ENCODE data around the gene EDARADD.

The EDARADD gene

GRCh38 chr1:236518322-236518721 lies 124.2 kb downstream of the EDARADD start:
- H3K27ac ChIP-seq: no peak overlapping the region
- no peak for TF ChIP-seq CTCF (IDR thresholded peaks at IDR 0.05)
- TF ChIP-seq ZFX (IDR thresholded peaks at IDR 0.05; ENCODE audit: borderline replicate concordance): no peak

- TF ChIP-seq CTCF (IDR thresholded peaks at IDR 0.05): no peak
- TF ChIP-seq ZFX (IDR thresholded peaks at IDR 0.05; ENCODE audit: borderline replicate concordance): no peak
These were observed 126.4 kb downstream of the EDARADD start for GRCh38 chr1:236520445-236521005.

GRCh38 chr1:236522937-236523703 lies 129.0 kb downstream of the EDARADD start:
- H3K27ac ChIP-seq: peak overlapping the region; percentile 83

More at GRCh38 chr1:236520445-236521005, 126.4 kb downstream of the EDARADD start:
- H3K27ac ChIP-seq: no peak overlapping the region

GRCh38 chr1:236523704-236524141 lies 129.6 kb downstream of the EDARADD start, which contains the start of gene LGALS8:
Gene LGALS8, plus strand, starts transcription at chr1:236523982. Its CDS starts 2,089 bp downstream, at chr1:236526071.
- no peak for TF ChIP-seq ZFX (IDR thresholded peaks at IDR 0.05; ENCODE audit: borderline replicate concordance)
- peak within 1 kb of the TSS; percentile 83 for H3K27ac ChIP-seq

More at GRCh38 chr1:236522937-236523703, 129.0 kb downstream of the EDARADD start:
- TF ChIP-seq ZFX (IDR thresholded peaks at IDR 0.05; ENCODE audit: borderline replicate concordance) (no peak), CTCF (IDR thresholded peaks at IDR 0.05) (no peak)

GRCh38 chr1:236524142-236524894 lies 130.2 kb downstream of the EDARADD start:
- H3K27ac ChIP-seq: peak overlapping the region; percentile 83
- TF ChIP-seq CTCF (IDR thresholded peaks at IDR 0.05) (no peak), ZFX (IDR thresholded peaks at IDR 0.05; ENCODE audit: borderline replicate concordance) (no peak)

GRCh38 chr1:236524895-236525184 lies 130.8 kb downstream of the EDARADD start:
- TF ChIP-seq ZFX (IDR thresholded peaks at IDR 0.05; ENCODE audit: borderline replicate concordance) (no peak), CTCF (IDR thresholded peaks at IDR 0.05) (no peak)
- H3K27ac ChIP-seq: peak overlapping the region; percentile 83

- TF ChIP-seq CTCF (IDR thresholded peaks at IDR 0.05): no peak
- no peak for TF ChIP-seq ZFX (IDR thresholded peaks at IDR 0.05; ENCODE audit: borderline replicate concordance)
- H3K27ac ChIP-seq: no peak overlapping the region
These were observed 132.0 kb downstream of the EDARADD start for GRCh38 chr1:236526079-236526478.
